DMS 273 treated with DMSO at 0.1 percent for 48 hours (cell line): ENCODE measurements around the gene DUOX2.

Source experiments
- DNase-seq: peaks from one replicate; lab custom pipeline; 2025; lab: John Stamatoyannopoulos, UW

Gene DUOX2

DNA sequence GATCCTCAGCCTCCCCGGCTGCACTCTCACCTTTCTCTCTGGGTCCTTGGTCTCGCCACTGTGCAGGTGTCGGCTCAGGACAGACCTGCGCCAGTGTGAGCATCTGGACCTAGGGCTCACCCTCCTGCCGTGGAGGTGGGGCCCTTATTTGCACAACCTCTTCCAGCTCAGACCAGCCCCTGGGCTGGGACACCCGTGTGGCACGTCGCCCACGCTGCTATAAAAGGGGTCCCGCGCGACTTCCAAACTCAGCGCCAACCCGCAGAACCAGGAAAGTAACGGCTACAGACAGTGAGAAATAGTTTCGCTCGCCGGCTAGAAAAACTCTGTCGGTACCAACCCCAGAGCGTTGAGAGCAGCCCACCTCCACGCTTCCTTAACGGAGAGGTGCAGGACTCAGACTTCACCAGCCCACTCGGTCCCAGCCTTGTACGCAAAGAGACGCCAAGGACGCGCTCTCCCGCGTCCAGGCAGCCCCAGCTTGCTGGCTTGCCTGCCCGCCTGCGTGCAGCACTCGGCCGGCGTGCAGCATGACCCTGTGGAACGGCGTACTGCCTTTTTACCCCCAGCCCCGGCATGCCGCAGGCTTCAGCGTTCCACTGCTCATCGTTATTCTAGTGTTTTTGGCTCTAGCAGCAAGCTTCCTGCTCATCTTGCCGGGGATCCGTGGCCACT lies at the start of gene DUOX2, which contains the start of gene DUOXA2:
TSS of gene DUOX2 (minus strand) at position 97 of the 675 bp plus-strand sequence. CDS start 761 bp downstream, outside the sequence.
TSS of gene DUOXA2 (plus strand) at position 251 of the 675 bp plus-strand sequence. CDS start at position 531, 280 bp downstream.
- no peak for DNase-seq

DNA sequence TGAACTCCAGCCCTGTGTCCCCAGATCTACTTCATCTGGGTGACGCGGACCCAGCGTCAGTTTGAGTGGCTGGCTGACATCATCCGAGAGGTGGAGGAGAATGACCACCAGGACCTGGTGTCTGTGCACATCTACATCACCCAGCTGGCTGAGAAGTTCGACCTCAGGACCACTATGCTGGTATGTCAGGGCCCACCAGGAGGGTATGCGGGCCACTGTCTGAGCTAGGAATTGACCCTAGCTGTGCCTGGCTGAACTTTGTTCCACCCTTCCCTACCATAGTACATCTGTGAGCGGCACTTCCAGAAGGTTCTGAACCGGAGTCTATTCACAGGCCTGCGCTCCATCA lies 49.5 kb upstream of the DUOX2 start:
- no peak for DNase-seq

DNA sequence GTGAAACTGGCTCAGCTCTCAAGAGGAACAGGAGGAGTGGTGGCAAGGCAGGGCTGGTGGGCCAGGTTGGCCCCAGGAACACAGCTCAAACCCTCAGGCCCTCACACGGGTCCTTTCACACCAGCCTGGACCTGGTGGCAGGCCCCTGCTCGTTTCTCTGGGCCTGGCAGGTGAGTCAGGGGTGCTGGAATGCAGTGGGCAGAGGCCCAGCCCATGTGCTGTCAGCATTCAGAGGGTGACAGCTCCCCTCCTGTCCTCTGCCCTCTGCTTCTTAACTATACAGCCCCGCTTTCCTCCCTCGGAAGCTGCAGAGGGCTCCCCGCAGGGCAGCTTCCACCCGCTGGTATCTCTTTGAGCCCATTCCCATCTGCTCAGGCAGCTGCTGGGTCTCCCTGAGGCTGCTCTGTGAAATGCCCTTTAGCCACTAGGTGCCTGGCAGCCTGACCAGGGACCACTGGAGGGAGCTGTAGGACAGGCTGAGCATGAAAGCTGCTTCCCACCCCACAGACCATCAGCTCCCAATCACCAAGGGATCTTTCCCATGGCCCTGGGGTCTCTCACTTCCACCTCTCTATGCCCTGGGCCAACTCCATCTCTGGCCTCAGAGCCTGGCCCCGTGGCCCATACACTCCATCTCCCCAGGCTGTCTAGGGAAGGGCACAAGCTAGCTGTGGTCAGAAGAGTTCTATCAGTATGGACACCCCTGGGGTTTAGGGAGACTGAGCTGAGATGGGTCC lies 49.0 kb upstream of the DUOX2 start:
- DNase-seq, result peak; percentile 69

DNA sequence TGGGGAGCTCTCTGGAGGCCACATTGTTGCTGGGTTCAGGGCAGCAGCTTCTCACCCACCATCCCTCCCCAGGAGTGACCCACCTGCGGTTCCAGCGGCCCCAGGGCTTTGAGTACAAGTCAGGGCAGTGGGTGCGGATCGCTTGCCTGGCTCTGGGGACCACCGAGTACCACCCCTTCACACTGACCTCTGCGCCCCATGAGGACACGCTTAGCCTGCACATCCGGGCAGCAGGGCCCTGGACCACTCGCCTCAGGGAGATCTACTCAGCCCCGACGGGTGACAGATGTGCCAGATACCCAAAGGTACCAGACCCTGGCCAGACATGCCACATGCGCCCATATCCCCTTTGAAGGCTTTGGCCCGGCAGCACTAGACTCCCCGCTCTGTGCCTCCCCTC lies 47.7 kb upstream of the DUOX2 start:
- DNase-seq, result no peak

DNA sequence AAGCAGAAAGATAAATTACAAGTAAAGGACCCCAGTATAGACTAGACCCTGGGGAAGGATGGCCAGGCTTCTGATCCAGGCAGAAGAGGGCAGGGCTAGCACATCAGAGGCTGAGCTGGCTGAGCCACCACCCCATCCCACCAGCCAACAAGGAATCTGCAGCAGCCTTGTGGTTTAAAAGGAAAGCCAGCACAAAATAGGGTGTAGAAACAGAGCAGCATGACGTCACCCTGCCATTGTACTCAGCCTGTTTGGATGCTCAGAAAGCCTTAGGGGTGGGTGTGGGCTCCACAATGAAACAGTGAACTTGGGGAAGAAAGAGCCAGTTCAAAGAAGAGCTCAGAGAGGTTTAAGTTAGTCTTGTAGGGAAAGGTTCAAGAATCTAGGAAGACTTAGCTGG lies 44.0 kb upstream of the DUOX2 start:
- no peak for DNase-seq

DNA sequence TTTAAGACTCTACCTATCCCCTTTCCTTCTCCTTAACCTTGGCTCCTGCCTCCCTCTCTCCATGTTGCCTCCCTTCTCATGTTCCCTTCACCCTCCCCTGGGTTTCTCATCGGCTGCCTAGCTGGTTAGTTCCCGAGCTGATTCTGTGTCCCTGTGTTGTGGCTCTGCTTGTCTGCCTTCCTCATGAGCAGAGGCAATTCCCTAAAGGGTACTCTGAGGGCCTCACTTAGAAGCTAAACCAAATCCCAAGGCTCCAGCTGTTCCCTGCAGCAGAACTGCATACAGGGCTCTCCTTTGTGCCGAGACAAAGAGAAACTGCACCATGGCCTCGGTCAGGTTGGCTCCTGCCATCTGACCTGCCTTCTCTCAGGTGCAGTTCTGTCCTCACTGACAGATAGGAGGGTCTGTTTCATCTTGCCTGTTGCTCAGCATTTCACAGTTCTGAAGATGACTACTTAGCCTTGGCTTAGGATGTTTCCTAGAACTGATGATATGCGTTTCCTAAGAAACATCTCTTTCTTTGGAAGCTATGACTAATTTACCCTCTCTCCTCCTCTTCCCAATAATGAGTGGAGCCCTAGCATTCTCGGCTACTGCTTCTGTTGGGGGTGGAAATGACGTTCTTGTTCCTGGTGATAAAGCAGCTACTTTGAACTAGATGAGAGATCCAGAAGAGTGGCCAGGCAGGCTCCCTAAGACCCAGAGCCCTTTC lies 42.9 kb upstream of the DUOX2 start:
- no peak for DNase-seq

DNA sequence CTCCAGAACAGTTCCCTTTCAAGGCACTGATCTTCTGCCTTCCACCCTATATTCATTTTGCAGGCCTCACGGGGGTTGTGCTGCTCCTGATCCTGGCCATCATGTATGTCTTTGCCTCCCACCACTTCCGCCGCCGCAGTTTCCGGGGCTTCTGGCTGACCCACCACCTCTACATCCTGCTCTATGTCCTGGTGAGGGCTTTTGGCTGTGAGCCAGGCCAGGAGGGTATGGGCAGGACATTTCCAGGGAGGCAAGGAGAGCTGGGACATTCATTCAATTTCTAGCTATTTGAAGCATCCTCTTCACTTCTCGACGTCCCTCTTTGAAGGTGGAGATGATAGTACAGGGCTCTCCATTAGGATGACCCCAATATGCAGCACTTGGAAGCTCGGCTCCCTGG lies 41.8 kb upstream of the DUOX2 start:
- no peak for DNase-seq

DNA sequence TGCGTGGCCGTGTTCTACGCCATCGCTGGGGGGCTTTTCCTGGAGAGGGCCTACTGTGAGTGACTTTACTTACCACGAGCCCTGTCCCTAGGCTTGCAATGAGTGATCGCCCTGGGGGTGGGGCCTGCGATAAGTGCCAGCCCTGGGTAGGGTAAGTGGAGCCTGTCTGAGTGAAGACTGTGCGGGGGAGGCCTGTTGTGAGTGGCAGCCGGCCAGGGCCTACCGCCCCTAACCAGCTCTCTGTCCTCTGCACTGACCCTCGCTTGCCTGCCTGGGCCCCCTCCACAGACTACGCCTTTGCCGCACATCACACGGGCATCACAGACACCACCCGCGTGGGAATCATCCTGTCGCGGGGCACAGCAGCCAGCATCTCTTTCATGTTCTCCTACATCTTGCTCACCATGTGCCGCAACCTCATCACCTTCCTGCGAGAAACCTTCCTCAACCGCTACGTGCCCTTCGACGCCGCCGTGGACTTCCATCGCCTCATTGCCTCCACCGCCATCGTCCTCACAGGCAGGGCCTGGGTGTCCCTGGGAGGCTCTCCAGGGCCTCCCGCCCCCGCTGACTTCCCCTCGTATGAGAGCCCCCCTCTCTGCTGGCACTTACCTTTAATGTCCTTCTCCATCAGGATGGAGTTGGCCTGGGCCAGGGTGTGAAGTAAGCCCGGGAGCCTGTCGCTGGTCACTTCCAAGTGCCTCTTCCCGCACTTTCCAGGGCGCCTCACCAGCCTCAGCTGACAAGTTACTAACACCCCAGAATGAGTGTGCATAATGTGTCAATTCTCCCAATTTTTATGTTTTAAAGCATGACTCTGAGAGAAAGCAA lies 38.2 kb upstream of the DUOX2 start:
- DNase-seq, result no peak

DNA sequence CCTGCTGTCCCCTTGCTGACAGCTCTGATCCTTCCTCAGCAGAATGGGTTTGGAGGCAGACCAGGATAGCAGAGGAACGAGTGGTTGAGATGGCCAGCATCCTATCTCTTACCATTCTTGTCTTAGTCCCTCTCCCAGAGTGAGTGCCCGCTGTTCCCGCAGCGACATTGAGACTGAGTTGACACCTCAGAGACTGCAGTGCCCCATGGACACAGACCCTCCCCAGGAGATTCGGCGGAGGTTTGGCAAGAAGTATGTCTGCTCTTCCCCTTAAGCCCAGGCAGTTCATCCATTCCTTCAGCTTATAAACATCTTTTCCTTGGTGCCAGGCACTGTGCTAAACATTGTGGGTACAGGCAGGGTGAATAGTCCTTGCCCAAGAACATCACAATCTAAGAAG lies 37.0 kb upstream of the DUOX2 start:
- DNase-seq, result no peak

DNA sequence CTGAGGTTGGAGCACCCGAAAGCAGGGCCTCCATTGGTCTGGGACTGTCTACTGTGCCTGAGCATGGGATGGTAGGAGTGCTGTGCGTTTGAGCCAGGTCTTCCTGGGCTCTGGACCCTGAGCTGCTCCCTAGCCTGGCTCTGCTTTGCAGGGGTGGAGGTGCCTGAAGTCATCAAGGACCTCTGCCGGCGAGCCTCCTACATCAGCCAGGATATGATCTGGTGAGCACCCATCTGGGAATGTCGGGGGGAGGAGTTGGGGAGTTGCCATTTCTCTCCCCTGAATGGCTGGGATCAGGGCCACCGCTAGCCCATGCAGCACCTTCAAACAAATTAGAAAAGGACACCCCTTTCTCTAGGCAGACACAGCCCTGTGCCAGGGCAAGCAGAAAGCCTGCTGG lies 36.5 kb upstream of the DUOX2 start:
- no peak for DNase-seq

DNA sequence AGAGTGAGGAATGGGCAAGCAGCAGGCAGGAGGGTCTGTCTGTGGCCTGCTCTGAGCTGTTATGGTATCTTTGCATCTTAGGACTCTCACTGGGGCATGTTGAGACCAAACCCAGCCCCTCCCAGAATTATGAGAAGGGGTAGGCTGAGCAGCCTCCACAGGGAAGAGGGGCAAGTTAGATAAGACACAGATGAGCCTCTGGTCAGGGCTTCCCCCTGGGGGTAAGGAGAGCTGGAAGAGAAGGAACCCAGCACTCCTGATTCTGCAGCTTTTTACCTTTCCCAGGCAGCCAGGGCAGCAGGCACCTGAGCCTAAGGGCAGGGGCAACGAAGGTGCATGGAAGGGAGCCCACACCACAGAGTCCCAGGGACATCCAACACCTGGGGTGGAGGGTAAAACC lies 35.1 kb upstream of the DUOX2 start:
- DNase-seq, result no peak

DNA sequence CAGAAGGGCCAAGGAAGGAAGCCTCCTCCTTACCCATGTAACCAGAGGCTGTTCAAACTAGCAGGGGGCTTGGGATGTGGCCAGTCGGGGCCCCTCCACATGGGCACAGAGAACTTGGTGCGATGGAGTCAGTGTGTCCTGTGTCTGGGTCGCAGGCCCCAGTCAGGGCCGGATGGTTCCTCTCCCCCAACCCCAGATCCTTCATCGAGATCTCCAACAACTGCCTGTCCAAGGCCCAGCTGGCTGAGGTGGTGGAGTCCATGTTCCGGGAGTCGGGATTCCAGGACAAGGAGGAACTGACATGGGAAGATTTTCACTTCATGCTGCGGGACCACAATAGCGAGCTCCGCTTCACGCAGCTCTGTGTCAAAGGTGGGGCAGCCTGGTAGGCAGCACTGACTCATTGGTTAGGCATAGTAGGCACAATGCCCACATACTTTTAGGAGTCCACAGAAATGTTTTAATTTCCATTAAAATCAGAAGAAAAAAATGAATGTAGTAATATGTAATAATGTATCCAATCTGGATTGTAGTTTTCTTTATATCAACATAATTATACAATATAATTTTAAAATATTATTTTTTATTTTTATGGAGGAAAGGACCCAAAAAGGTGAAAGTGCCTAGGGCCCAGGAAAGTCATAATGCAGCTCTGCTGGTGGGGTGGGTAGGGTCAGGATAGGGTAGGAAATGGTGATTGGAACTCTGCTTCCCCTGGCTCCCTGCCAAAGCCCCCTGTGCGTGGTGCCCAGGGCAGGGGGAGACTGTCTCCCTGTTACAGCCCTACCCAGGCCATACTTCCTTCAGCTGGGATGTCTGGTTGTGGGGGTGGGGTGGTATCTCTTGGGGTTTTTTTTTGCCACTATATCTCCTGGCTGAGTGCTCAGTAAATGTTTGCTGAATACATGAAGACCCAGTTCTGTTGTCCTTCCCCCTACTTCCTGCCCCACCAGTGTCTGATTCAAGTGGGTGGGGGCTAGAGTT lies 34.4 kb upstream of the DUOX2 start:
- no peak for DNase-seq

DNA sequence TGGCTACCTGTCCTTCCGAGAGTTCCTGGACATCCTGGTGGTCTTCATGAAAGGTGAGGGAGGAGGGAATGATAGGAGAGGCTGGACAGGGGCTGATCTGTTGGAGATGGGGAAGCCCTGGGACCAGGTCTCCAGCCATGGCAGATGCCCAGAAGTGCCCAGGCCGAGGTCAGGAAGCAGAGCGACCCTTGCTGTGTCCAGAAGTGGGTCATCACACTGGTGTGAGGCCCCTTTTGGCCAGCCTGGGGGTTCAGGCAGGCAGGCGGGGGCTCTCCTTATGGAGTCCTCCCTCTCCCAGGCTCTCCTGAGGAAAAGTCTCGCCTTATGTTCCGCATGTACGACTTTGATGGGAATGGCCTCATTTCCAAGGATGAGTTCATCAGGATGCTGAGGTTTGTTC lies 33.6 kb upstream of the DUOX2 start:
- DNase-seq, result no peak

DNA sequence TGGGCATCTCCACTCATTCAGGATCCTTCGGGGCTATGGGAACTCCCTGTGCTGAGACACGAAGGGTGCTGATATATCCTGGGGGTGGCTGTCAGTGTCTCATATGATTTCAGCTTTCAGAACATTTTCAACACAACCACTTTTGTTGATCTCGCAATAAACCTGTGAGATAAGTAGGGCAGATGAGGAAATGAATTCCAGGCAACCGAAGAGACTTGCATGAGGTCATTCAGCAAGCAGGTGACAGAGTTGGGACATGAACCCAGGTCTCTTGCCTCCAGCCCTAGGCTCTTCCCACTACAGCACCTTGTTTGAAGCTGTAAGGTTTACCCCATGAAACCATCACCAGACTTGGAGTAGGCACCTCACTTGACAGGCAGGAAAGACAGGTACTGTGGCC lies 32.4 kb upstream of the DUOX2 start:
- no peak for DNase-seq

DNA sequence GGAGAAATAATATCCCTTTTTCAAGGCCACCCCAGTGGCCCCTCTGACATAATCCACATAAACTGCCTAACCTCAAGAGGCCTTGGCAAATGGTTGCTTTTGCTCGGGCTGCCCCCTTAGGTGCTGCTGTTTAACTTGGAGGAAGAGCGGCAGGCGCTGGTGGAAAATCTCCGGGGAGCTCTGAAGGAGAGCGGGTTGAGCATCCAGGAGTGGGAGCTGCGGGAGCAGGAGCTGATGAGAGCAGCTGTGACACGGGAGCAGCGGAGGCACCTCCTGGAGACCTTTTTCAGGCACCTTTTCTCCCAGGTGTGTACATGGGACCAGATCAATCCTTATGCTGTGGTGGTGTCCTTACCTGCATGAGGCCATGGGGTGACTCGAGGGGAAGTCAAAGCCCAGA lies 30.8 kb upstream of the DUOX2 start:
- no peak for DNase-seq

DNA sequence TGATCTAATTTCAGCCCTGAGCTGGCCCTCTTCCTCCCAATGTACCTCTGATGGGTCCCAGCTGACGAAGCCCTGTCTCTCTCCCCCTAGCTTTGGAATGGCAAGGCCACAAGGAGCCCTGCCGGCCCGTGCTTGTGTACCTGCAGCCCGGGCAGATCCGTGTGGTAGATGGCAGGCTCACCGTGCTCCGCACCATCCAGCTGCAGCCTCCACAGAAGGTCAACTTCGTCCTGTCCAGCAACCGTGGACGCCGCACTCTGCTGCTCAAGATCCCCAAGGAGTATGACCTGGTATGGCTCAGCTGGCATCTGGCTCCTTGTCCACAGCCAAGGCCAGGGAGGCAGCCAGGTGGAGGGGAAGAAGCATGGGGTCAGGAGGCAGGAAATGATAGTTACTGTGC lies 30.0 kb upstream of the DUOX2 start:
- DNase-seq, result no peak

DNA sequence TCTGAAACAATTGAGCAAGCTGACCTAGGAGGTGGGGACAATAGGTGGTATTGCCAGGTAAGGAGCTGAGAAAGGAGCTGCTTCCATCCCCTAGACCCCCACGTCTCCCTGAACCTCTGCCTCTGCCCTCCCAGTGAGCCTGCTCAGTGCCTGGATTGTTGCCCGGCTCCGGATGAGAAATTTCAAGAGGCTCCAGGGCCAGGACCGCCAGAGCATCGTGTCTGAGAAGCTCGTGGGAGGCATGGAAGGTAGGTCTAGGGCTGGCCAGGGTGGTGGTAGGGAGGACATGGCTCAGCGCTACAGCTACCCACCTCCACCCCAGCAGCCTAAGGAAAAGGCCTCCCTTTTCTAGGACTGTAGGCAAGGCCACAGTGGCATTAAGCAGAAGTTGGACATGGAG lies 29.1 kb upstream of the DUOX2 start:
- DNase-seq, result no peak

DNA sequence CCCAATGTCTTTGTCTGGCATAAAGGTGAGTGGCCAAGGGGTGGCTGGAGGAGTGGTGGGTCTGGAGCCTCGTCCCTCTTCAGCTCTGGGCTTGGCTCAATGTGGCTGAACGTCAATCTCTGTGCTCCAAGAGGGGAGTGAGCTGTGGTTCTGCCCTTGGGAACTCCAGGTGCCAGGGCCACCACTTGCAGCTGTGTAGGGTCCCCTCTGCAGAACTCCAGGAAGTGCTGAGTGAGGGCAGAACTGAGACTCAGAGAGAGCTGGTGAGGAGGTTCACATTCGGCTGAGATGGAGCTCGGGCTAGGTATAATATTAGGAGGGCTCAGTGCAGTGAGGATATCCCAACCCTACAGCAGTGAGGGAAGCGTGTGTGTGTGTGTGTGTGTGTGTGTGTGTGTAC lies 27.4 kb upstream of the DUOX2 start:
- DNase-seq, result no peak

DNA sequence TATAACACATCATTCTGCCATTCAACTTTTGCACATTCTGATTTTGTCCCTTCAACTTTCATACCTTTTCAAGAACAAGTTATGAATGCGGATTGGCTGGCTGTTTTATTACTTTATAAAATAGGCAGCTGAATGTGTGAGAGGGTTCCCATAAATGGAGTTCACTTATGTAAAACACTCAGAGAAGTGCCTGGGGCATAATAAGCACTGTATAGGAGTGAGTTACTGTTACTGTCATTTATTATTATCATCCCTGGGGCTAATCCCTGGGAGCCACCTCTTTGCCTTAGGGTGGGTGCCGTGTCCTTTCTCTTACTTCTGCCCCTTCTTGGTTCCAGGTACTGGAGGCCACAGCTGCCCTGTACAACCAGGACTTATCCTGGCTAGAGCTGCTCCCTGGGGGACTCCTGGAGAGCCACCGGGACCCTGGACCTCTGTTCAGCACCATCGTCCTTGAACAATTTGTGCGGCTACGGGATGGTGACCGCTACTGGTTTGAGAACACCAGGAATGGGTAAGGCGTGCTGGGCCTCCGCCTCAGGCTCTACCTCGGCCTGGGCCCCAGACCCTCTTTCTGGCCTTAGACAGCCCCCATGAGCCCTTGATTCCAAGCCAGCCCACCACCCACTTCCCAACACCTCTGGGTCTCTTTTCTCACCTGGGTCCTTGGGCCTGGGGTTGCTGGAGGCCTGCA lies 26.7 kb upstream of the DUOX2 start:
- DNase-seq, result no peak

DNA sequence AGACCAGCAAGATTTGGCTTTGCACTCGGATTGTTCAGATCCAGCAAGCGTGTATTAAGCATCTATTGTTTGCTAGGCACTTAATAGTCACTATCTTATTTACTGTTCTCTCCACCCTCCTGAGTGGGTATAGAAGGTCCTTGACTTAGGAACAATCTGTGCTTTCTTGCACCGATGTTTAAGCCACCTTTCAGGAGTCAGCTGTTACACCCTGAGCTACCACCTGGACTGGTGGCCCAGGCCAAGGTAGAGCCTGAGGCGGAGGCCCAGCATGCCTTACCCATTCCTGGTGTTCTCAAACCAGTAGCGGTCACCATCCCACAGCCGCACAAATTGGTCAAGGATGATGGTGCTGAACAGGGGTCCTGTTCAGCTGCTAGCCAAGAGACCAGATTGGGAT lies 25.8 kb upstream of the DUOX2 start:
- no peak for DNase-seq
